ENCODE measurements around the gene GABBR2. TPM values are rescaled to one million over a fixed set of nuclear protein-coding genes. Genes with fewer than 3 reads are reported as not detected.

The GABBR2 gene
- total and polyA plus RNA-seq, 12 donors, result 0.17 to 9.0 (median 3.7) TPM

DNA sequence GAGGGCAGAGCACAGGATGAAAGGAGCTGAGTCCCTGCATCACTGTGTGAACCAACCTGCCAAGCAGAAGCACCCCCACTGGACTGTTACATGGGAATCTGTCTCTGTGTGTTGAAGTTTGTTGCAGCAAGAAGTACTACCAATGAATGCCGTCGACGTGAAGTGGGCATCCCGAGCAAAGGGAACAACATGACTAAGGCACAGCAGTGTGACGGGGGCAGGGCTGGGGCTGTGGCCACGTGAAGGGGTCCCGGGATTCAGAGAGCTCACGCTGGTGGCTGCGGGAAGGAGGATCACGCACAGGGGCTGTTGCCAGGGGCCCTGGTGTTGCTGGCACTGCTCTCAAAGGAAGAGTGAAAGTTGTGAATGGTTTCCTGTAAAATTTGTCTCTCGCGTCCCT is 27.5 kb upstream of the GABBR2 start:
- H3K36me3 ChIP-seq (replicated peaks in 1 of 2), result peaks cover 0 to 5% of the 10 kb centered on the region in 2 donors
- no peaks in the 10 kb centered on the region for H3K4me1 ChIP-seq (replicated peaks in 1 of 2)
- intact Hi-C loops (cut with DNase I), result no loop called here
- no peak for TF ChIP-seq POLR2A (IDR thresholded peaks at IDR 0.05)
- TF ChIP-seq, protein P1, sequence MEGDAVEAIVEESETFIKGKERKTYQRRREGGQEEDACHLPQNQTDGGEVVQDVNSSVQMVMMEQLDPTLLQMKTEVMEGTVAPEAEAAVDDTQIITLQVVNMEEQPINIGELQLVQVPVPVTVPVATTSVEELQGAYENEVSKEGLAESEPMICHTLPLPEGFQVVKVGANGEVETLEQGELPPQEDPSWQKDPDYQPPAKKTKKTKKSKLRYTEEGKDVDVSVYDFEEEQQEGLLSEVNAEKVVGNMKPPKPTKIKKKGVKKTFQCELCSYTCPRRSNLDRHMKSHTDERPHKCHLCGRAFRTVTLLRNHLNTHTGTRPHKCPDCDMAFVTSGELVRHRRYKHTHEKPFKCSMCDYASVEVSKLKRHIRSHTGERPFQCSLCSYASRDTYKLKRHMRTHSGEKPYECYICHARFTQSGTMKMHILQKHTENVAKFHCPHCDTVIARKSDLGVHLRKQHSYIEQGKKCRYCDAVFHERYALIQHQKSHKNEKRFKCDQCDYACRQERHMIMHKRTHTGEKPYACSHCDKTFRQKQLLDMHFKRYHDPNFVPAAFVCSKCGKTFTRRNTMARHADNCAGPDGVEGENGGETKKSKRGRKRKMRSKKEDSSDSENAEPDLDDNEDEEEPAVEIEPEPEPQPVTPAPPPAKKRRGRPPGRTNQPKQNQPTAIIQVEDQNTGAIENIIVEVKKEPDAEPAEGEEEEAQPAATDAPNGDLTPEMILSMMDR (IDR thresholded peaks at IDR 0.05), result no peak
- DNase-seq, result no peak
- no peaks in the 10 kb centered on the region for H3K27me3 ChIP-seq
- no peak overlapping the region for H3K4me3 ChIP-seq
- 80 to 92% (median 88%) methylated on average over 12 of the region's 12 CpGs for WGBS, 4 donors
- no peak overlapping the region for H3K27ac ChIP-seq
- H3K9me3 ChIP-seq (replicated peaks in 1 of 3), result no peaks in the 10 kb centered on the region

GRCh38 chr9:98732801-98733200 is 24.1 kb upstream of the GABBR2 start:
- H3K36me3 ChIP-seq (replicated peaks in 1 of 2), result peaks cover 0 to 5% of the 10 kb centered on the region in 2 donors
- TF ChIP-seq, protein P1 (IDR thresholded peaks at IDR 0.05), result no peak
- no peak for TF ChIP-seq POLR2A (IDR thresholded peaks at IDR 0.05)
- no peaks in the 10 kb centered on the region for H3K9me3 ChIP-seq (replicated peaks in 1 of 3)
- no peaks in the 10 kb centered on the region for H3K4me1 ChIP-seq (replicated peaks in 1 of 2)
- no peak overlapping the region for H3K27ac ChIP-seq
- WGBS, 4 donors, result 93 to 95% (median 94%) methylated on average over 9 of the region's 9 CpGs
- intact Hi-C loops (cut with DNase I), result no loop called here
- DNase-seq, result no peak
- H3K4me3 ChIP-seq, result no peak overlapping the region
- no peaks in the 10 kb centered on the region for H3K27me3 ChIP-seq

- TF ChIP-seq, protein P1 (IDR thresholded peaks at IDR 0.05), result no peak
- TF ChIP-seq POLR2A (IDR thresholded peaks at IDR 0.05), result no peak
- no peak for DNase-seq
- Histone ChIP-seq H3K4me1 (replicated peaks in 1 of 2) (no peaks in the 10 kb centered on the region), H3K9me3 (replicated peaks in 1 of 3) (no peaks in the 10 kb centered on the region), H3K36me3 (replicated peaks in 1 of 2) (peaks cover 0 to 5% of the 10 kb centered on the region in 2 donors), H3K27me3 (no peaks in the 10 kb centered on the region), H3K27ac (no peak overlapping the region), H3K4me3 (no peak overlapping the region)
- intact Hi-C loops (cut with DNase I), result no loop called here
- WGBS, 4 donors, result 86 to 93% (median 91%) methylated on average over 7 to 10 of the region's 10 CpGs
Measured at GRCh38 chr9:98732091-98732490, 23.4 kb upstream of the GABBR2 start.

- H3K4me1 ChIP-seq (replicated peaks in 1 of 2), result no peaks in the 10 kb centered on the region
- no peak overlapping the region for H3K27ac ChIP-seq
- intact Hi-C loops (cut with DNase I), result no loop called here
- no peak for DNase-seq
- no peaks in the 10 kb centered on the region for H3K9me3 ChIP-seq (replicated peaks in 1 of 3)
- TF ChIP-seq, protein P1 (IDR thresholded peaks at IDR 0.05), result no peak
- TF ChIP-seq POLR2A (IDR thresholded peaks at IDR 0.05), result no peak
- peaks cover 0 to 1% of the 10 kb centered on the region in 2 donors for H3K36me3 ChIP-seq (replicated peaks in 1 of 2)
- 78 to 98% (median 88%) methylated on average over 5 of the region's 5 CpGs for WGBS, 4 donors
- H3K4me3 ChIP-seq, result no peak overlapping the region
- peaks cover 1% of the 10 kb centered on the region for H3K27me3 ChIP-seq
Measured at GRCh38 chr9:98730871-98731270, 22.1 kb upstream of the GABBR2 start.

Measured in adrenal gland (tissue), 12 donors.